Right lobe of liver (tissue), 4 donors: ENCODE results near the gene SLC24A4.

Source experiments
- CTCF ChIP-seq, 4 donors: fragments of 200-600 bp in 3 of 4; fragments of 450-650 bp in 1 of 4; IDR thresholded peaks; one replicate each; pipeline versions ENCODE4 v1.5.1 to v1.8.0; 2016 to 2022; ENCODE audit warnings: antibody characterized with exemption in 4 of 4, mild to moderate bottlenecking in 2 of 4
- POLR2A ChIP-seq: fragments of 450-650 bp; IDR thresholded peaks from one replicate; pipeline ENCODE4 v1.6.1; 2017; ENCODE audit warnings: antibody characterized with exemption, mild to moderate bottlenecking
- donor health status: DM: no; HTN: no; CAD: no.
- donor health status: DM: no; HTN: no; CAD: no.
- donor health status: DM: no; HTN: yes; CAD: no.

- TF ChIP-seq CTCF (IDR thresholded peaks at IDR 0.05) (no peak), POLR2A (no peak)
Observed at GRCh38 chr14:92534932-92535643, 212.1 kb downstream of the SLC24A4 start.
